ENCODE measurements around the gene TMEM63A. TPM values are rescaled to one million over a fixed set of nuclear protein-coding genes. Genes with fewer than 3 reads are reported as not detected.

TMEM63A gene
- total RNA-seq, 1 donor from 2014 or later: 41.3 TPM

- Histone ChIP-seq H3K9me3 (no peaks in the 10 kb centered on the region), H3K27ac (peak overlapping the region in 1 of 2 donors; percentile 27), H3K4me3 (no peak overlapping the region), H3K27me3 (no peaks in the 10 kb centered on the region), H3K36me3 (peaks cover 32 to 53% of the 10 kb centered on the region in 2 donors), H3K4me1 (peaks cover 20 to 35% of the 10 kb centered on the region in 2 donors)
- TF ChIP-seq CTCF (IDR thresholded peaks at IDR 0.05): no peak
- intact Hi-C loops (cut with DNase I): no loop called here
- no peak for DNase-seq (ENCODE audit: low spot score in 2 of 2)
Observed at GRCh38 chr1:225875044-225875815, 7.0 kb downstream of the TMEM63A start.

GRCh38 chr1:225874431-225874830 lies 7.7 kb downstream of the TMEM63A start:
- H3K9me3 ChIP-seq: no peaks in the 10 kb centered on the region
- intact Hi-C loops (cut with DNase I): no loop called here
- H3K27ac ChIP-seq: no peak overlapping the region
- no peak overlapping the region for H3K4me3 ChIP-seq
- peaks cover 37 to 60% of the 10 kb centered on the region in 2 donors for H3K36me3 ChIP-seq
- no peak for DNase-seq (ENCODE audit: low spot score in 2 of 2)
- peaks cover 14 to 27% of the 10 kb centered on the region in 2 donors for H3K4me1 ChIP-seq
- no peak for TF ChIP-seq CTCF (IDR thresholded peaks at IDR 0.05)
- H3K27me3 ChIP-seq: no peaks in the 10 kb centered on the region

- Histone ChIP-seq H3K4me3 (no peak overlapping the region), H3K27ac (no peak overlapping the region), H3K27me3 (no peaks in the 10 kb centered on the region), H3K36me3 (peaks cover 46 to 70% of the 10 kb centered on the region in 2 donors), H3K4me1 (peaks cover 10 to 17% of the 10 kb centered on the region in 2 donors), H3K9me3 (no peaks in the 10 kb centered on the region)
- no peak for TF ChIP-seq CTCF (IDR thresholded peaks at IDR 0.05)
- intact Hi-C loops (cut with DNase I): no loop called here
- DNase-seq (ENCODE audit: low spot score in 2 of 2): no peak
Observed at GRCh38 chr1:225873281-225873850, 8.8 kb downstream of the TMEM63A start.

GRCh38 chr1:225872075-225872430 lies 10.1 kb downstream of the TMEM63A start:
- H3K36me3 ChIP-seq: peaks cover 54 to 83% of the 10 kb centered on the region in 2 donors
- TF ChIP-seq CTCF (IDR thresholded peaks at IDR 0.05): no peak
- peaks cover 0 to 4% of the 10 kb centered on the region in 2 donors for H3K4me1 ChIP-seq
- H3K4me3 ChIP-seq: no peak overlapping the region
- intact Hi-C loops (cut with DNase I): no loop called here
- no peak for DNase-seq (ENCODE audit: low spot score in 2 of 2)
- no peaks in the 10 kb centered on the region for H3K27me3 ChIP-seq
- no peak overlapping the region for H3K27ac ChIP-seq
- no peaks in the 10 kb centered on the region for H3K9me3 ChIP-seq

- Histone ChIP-seq H3K4me1 (no peaks in the 10 kb centered on the region), H3K27ac (no peak overlapping the region), H3K9me3 (no peaks in the 10 kb centered on the region), H3K27me3 (no peaks in the 10 kb centered on the region), H3K36me3 (peaks cover 54 to 89% of the 10 kb centered on the region in 2 donors), H3K4me3 (no peak overlapping the region)
- intact Hi-C loops (cut with DNase I): no loop called here
- no peak for TF ChIP-seq CTCF (IDR thresholded peaks at IDR 0.05)
- no peak for DNase-seq (ENCODE audit: low spot score in 2 of 2)
Observed at GRCh38 chr1:225871359-225872074, 10.7 kb downstream of the TMEM63A start.
